ENCODE data around the gene HECTD4.

The HECTD4 gene

GRCh38 chr12:112389228-112389627 is 7.0 kb upstream of the HECTD4 start:
- no peak for TF ChIP-seq CTCF (conservative IDR thresholded peaks at IDR 0.05; ENCODE audit: low read depth, low read length)
- Histone ChIP-seq H3K9ac (no peak overlapping the region), H2AFZ (ENCODE audit: low read depth) (no peak overlapping the region), H3K79me2 (ENCODE audit: insufficient read depth, low read depth) (no peaks in the 10 kb centered on the region), H4K20me1 (ENCODE audit: insufficient read depth) (no peaks in the 10 kb centered on the region), H3K36me3 (ENCODE audit: insufficient read depth) (no peaks in the 10 kb centered on the region), H3K27ac (no peak overlapping the region), H3K4me1 (ENCODE audit: low read depth, poor library complexity, severe bottlenecking) (peaks cover 14% of the 10 kb centered on the region), H3K4me3 (IDR thresholded peaks at IDR 0.05; ENCODE audit: insufficient read depth, low read depth, low read length) (no peak overlapping the region), H3K4me2 (no peak overlapping the region), H3K27me3 (ENCODE audit: insufficient read depth, low read depth) (no peaks in the 10 kb centered on the region)

DNA sequence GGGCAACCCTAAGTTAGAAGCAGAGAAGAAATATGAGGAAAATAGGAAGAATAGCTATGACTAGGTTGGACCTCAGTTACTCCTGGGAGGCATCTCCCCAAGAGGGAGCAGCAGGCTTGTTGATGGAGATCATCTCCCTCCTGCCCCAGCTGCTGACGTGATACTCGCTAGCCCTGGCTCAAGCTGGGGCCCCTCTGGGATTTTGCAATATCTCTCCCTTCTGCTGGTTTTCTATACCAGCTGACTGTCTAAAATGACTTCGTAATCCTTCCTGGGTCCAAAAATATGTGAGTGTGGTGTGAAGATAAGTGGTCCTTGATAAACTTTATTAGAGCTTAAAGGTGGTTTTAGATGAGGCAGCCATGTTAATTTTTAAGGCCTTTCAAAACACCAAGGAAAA is 4.5 kb upstream of the HECTD4 start:
- H4K20me1 ChIP-seq (ENCODE audit: insufficient read depth), result no peaks in the 10 kb centered on the region
- H3K27ac ChIP-seq, result no peak overlapping the region
- peaks cover 20% of the 10 kb centered on the region for H3K4me1 ChIP-seq (ENCODE audit: low read depth, poor library complexity, severe bottlenecking)
- H3K4me3 ChIP-seq (IDR thresholded peaks at IDR 0.05; ENCODE audit: insufficient read depth, low read depth, low read length), result no peak overlapping the region
- no peak overlapping the region for H2AFZ ChIP-seq (ENCODE audit: low read depth)
- no peaks in the 10 kb centered on the region for H3K27me3 ChIP-seq (ENCODE audit: insufficient read depth, low read depth)
- H3K9ac ChIP-seq, result no peak overlapping the region
- no peak for TF ChIP-seq CTCF (conservative IDR thresholded peaks at IDR 0.05; ENCODE audit: low read depth, low read length)
- no peak overlapping the region for H3K4me2 ChIP-seq
- no peaks in the 10 kb centered on the region for H3K36me3 ChIP-seq (ENCODE audit: insufficient read depth)
- H3K79me2 ChIP-seq (ENCODE audit: insufficient read depth, low read depth), result no peaks in the 10 kb centered on the region

DNA sequence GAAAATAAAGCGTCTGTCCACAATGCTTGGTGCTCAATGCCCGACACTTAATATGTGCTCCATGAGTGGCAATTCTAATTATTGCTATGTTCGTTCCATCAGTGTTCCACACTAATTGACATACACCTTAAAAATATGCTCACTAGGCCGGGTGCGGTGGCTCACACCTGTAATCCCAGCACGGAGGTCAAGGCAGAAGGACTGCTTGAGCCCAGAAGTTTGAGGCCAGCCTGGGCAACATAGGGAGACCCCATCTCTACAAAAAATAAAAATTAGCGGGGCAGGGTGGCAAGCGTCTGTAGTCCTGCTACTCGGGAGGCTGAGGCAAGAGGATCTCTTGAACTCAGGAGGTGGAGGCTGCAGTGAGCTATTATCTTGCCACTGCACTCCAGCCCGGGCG is 635 bp upstream of the HECTD4 start:
- H3K4me1 ChIP-seq (ENCODE audit: low read depth, poor library complexity, severe bottlenecking), result peaks cover 30% of the 10 kb centered on the region
- H3K27ac ChIP-seq, result no peak overlapping the region; the same call in 1 of the 2 replicates
- H3K4me3 ChIP-seq (IDR thresholded peaks at IDR 0.05; ENCODE audit: insufficient read depth, low read depth, low read length), result no peak overlapping the region
- no peak overlapping the region for H3K9ac ChIP-seq
- peak overlapping the region; percentile 87 for H2AFZ ChIP-seq (ENCODE audit: low read depth)
- peak overlapping the region; percentile 71 for H3K4me2 ChIP-seq
- H3K36me3 ChIP-seq (ENCODE audit: insufficient read depth), result no peaks in the 10 kb centered on the region
- H4K20me1 ChIP-seq (ENCODE audit: insufficient read depth), result no peaks in the 10 kb centered on the region
- TF ChIP-seq CTCF (conservative IDR thresholded peaks at IDR 0.05; ENCODE audit: low read depth, low read length), result no peak
- H3K79me2 ChIP-seq (ENCODE audit: insufficient read depth, low read depth), result peaks cover 35% of the 10 kb centered on the region
- H3K27me3 ChIP-seq (ENCODE audit: insufficient read depth, low read depth), result no peaks in the 10 kb centered on the region

DNA sequence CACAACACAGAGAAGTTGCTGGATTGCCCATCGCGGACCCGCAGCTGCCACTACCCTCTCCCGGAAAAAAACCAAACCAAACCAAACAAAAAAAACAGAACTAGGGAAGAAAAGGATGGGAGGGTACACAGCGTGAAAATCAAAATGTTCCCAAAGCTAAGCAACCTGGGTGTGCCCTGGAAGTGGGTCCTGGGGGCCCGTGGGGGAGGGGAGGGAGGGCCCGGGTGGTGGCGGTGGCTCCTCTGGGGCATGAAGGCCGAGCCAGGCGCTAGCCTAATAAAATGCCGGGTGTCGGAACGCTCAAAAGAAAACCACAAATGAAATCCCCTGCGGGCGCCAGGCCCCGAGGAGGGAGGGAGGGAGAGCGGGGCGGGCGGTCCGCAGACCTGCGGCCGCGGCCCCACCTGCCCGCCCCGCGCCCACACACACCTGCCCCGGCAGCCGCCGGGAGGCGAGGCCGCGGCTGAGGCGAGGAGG is 787 bp downstream of the HECTD4 start:
- TF ChIP-seq CTCF (conservative IDR thresholded peaks at IDR 0.05; ENCODE audit: low read depth, low read length), result no peak
- H4K20me1 ChIP-seq (ENCODE audit: insufficient read depth), result no peaks in the 10 kb centered on the region

More for the DNA sequence above, 787 bp downstream of the HECTD4 start:
- Histone ChIP-seq H3K27me3 (ENCODE audit: insufficient read depth, low read depth) (no peaks in the 10 kb centered on the region), H3K27ac (peak overlapping the region; percentile 80), H3K36me3 (ENCODE audit: insufficient read depth) (no peaks in the 10 kb centered on the region), H3K79me2 (ENCODE audit: insufficient read depth, low read depth) (peaks cover 49% of the 10 kb centered on the region), H2AFZ (ENCODE audit: low read depth) (peak overlapping the region; percentile 87), H3K4me1 (ENCODE audit: low read depth, poor library complexity, severe bottlenecking) (peaks cover 19% of the 10 kb centered on the region), H3K9ac (peak overlapping the region; percentile 68), H3K4me3 (IDR thresholded peaks at IDR 0.05; ENCODE audit: insufficient read depth, low read depth, low read length) (peak overlapping the region; percentile 45), H3K4me2 (peak overlapping the region; percentile 44; the same call in 1 of the 2 replicates)

Measured in KMS-11 (cell line).